Vagina (tissue), 2 donors: ENCODE data around the gene USP32.
"Not testable (repeated sequence)": the region's sequence is repeated elsewhere in the genome, so short reads cannot be mapped to it uniquely, and the experiment has no call there.

Experiments used
- CTCF ChIP-seq, 3 experiments: fragments of 450-650 bp in 2 of 3; fragments of 200-600 bp in 1 of 3; sonication (generic) in 1 of 3; IDR thresholded peaks; one replicate each; pipeline ENCODE4 v1.5.1; 2017 to 2019; ENCODE audit warnings: antibody characterized with exemption in 3 of 3, mild to moderate bottlenecking in 2 of 3, moderate library complexity in 2 of 3
- POLR2AphosphoS5 ChIP-seq, 2 donors: sonication (generic); formaldehyde crosslinking; IDR thresholded peaks; one replicate each; pipeline ENCODE4 v1.9.0; 2017; ENCODE audit warnings: antibody characterized with exemption in 2 of 2, mild to moderate bottlenecking in 2 of 2, low read depth in 1 of 2; ENCODE audit not compliant: insufficient read depth in 1 of 2

GRCh38 chr17:60205782-60206181 is 186.2 kb downstream of the USP32 start:
- TF ChIP-seq CTCF (IDR thresholded peaks at IDR 0.05); POLR2AphosphoS5 (IDR thresholded peaks at IDR 0.05; ENCODE audit: insufficient read depth in 1 of 2, low read depth in 1 of 2): not testable (repeated sequence)
